Lung (tissue), 12 donors: ENCODE data around the gene NET1. TPM values are rescaled to one million over a fixed set of nuclear protein-coding genes. Genes with fewer than 3 reads are reported as not detected.

Experiments
- ATAC-seq: fragments of 200-7000 bp; cut with Tn5 transposase; one replicate; pipeline ENCODE4 v1.9.1; 2020; ENCODE audit warnings: moderate number of reproducible peaks; ENCODE audit not compliant: insufficient read depth, low FRiP score
- DNase-seq, 3 donors: peaks; one replicate each; pipeline ENCODE4 v3.0.0-alpha.2; 2013 to 2017
- H3K27ac ChIP-seq, 2 donors: one replicate each; pipeline ENCODE4 v1.5.1; 2013; ENCODE audit warnings: mild to moderate bottlenecking in 2 of 2, moderate library complexity in 2 of 2, control low read depth in 1 of 2, inconsistent platforms in 1 of 2, low read depth in 1 of 2, low read length in 1 of 2
- H3K27me3 ChIP-seq, 3 donors: one replicate each; pipeline ENCODE4 v1.5.1; 2013; ENCODE audit warnings: low read length in 2 of 3; ENCODE audit not compliant: control insufficient read depth in 3 of 3, insufficient read depth in 3 of 3
- H3K36me3 ChIP-seq, 4 donors: one replicate each; pipeline ENCODE4 v1.5.1; 2013; ENCODE audit warnings: low read length in 4 of 4, mild to moderate bottlenecking in 1 of 4, moderate library complexity in 1 of 4; ENCODE audit not compliant: control insufficient read depth in 4 of 4, insufficient read depth in 4 of 4
- H3K4me1 ChIP-seq, 5 donors: one replicate each; pipeline ENCODE4 v1.5.1; 2013; ENCODE audit warnings: low read length in 5 of 5, mild to moderate bottlenecking in 2 of 5, moderate library complexity in 1 of 5; ENCODE audit not compliant: control insufficient read depth in 5 of 5, insufficient read depth in 5 of 5
- H3K4me3 ChIP-seq: one replicate; pipeline ENCODE4 v1.5.1; 2013; ENCODE audit warnings: mild to moderate bottlenecking, control low read depth, moderate library complexity
- H3K9ac ChIP-seq, 2 donors: one replicate each; pipeline ENCODE4 v1.5.1; 2013; ENCODE audit warnings: low read length in 2 of 2, control low read depth in 1 of 2; ENCODE audit not compliant: insufficient read depth in 1 of 2
- H3K9me3 ChIP-seq, 4 donors: one replicate each; pipeline ENCODE4 v1.5.1; 2013; ENCODE audit warnings: low read length in 3 of 4, mild to moderate bottlenecking in 1 of 4, moderate library complexity in 1 of 4; ENCODE audit not compliant: control insufficient read depth in 4 of 4, insufficient read depth in 3 of 4
- CTCF ChIP-seq: IDR thresholded peaks from 2 replicates; pipeline ENCODE4 v1.5.1; 2012; ENCODE audit warnings: mild to moderate bottlenecking; ENCODE audit errors: control extremely low read depth, extremely low read depth
- WGBS, 2 donors: extraction: QIAGEN DNeasy Blood & Tissue Kit; methylation state at CpG; one replicate each; pipeline ENCODE4 v1.1.7; 2013; 5-methylcytosine and 5-hydroxymethylcytosine counted together
- polyA plus RNA-seq, 2 donors: library from polyadenylated mRNA; stranded (reverse); fragments of 200-250 nt; gene quantifications; one replicate each; pipeline ENCODE4 v1.2.1, GENCODE V29; 2013
- total RNA-seq, 2 donors: library from RNA; depleted of rRNA in 1 of 2; stranded (reverse); fragments of >200 nt in 1 of 2; gene quantifications; one replicate each; pipeline ENCODE4 v1.2.1, GENCODE V29; 2014 to 2021
- donor health status: control.
- donor health status: control.
- donor health status: Bipolar disorder and iron deficiency.
- donor health status: healthy.
- donor health status: DM: yes; HTN: yes; CAD: no.

NET1 gene
- total and polyA plus RNA-seq, 4 donors: 17.4 to 98.7 (median 35.9) TPM

- H3K36me3 ChIP-seq: no peaks in the 10 kb centered on the region
- H3K4me3 ChIP-seq: no peak overlapping the region
- no peak overlapping the region for H3K27ac ChIP-seq
- no peaks in the 10 kb centered on the region for H3K27me3 ChIP-seq
- ATAC-seq (no peak), DNase-seq (no peak)
- 94 to 97% methylated on average over 61 of the region's 61 CpGs for WGBS, 2 donors
- peaks cover 0 to 27% (median 8%) of the 10 kb centered on the region in 5 donors for H3K4me1 ChIP-seq
- TF ChIP-seq CTCF: no peak
- no peak overlapping the region for H3K9ac ChIP-seq
- H3K9me3 ChIP-seq: no peaks in the 10 kb centered on the region
Measured at GRCh38 chr10:5498791-5499492, 86.6 kb downstream of the NET1 start.

GRCh38 chr10:5499493-5500140 lies 87.3 kb downstream of the NET1 start, which contains the start of gene CALML5:
TSS of gene CALML5 (minus strand) at chr10:5499570. CDS start at chr10:5499438, 132 bp downstream.
- TF ChIP-seq CTCF: no peak
- no peaks in the 10 kb centered on the region for H3K9me3 ChIP-seq
- H3K27ac ChIP-seq: no peak within 1 kb of the TSS
- DNase-seq: no peak
- no peaks in the 10 kb centered on the region for H3K36me3 ChIP-seq
- H3K4me3 ChIP-seq: no peak within 1 kb of the TSS
- H3K9ac ChIP-seq: no peak within 1 kb of the TSS
- H3K27me3 ChIP-seq: no peaks in the 10 kb centered on the region
- WGBS, 2 donors: 92 to 94% methylated on average over 10 of the region's 10 CpGs
- peaks cover 0 to 33% (median 8%) of the 10 kb centered on the region in 5 donors for H3K4me1 ChIP-seq
- no peak for ATAC-seq

GRCh38 chr10:5500162-5500670 lies 87.9 kb downstream of the NET1 start:
- Histone ChIP-seq H3K9ac (no peak overlapping the region), H3K27ac (no peak overlapping the region), H3K27me3 (no peaks in the 10 kb centered on the region), H3K36me3 (no peaks in the 10 kb centered on the region), H3K4me1 (peaks cover 0 to 32% (median 8%) of the 10 kb centered on the region in 5 donors), H3K4me3 (no peak overlapping the region), H3K9me3 (no peaks in the 10 kb centered on the region)
- no peak for ATAC-seq
- no peak for TF ChIP-seq CTCF
- DNase-seq: peak in 1 of 3 donors; percentile 9
- WGBS, 2 donors: 92 to 96% methylated on average over 7 of the region's 7 CpGs
